ENCODE measurements around the gene TXNRD1.

DNA sequence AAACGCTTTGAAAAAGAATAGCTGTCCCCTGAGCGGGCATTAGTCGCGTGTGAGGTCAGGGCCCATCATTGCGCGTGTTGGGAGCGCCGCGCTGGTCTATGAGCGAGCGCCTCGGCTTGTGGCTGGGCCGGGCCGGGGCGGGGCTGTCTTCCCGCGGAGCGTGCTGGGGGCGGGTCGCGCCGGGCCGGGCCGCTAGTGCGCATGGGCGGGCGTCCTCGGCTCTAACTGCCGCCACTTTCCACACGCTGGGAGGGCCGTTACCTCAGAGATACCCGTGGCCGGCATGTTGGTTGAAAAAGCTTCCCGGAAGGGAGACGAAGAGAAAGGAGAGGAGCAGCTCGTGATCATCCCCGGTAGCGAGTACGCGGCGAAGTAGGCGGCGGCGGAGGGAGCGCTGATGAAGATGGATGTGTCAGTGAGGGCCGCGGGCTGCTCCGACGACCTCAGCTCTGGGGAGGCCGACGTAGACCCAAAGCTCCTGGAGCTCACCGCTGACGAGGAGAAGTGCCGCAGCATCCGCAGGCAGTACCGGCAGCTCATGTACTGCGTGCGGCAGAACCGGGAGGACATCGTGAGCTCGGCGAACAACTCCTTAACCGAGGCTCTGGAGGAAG is 88.1 kb downstream of the TXNRD1 start, which contains the start of gene EID3:
- TF ChIP-seq, protein P1, sequence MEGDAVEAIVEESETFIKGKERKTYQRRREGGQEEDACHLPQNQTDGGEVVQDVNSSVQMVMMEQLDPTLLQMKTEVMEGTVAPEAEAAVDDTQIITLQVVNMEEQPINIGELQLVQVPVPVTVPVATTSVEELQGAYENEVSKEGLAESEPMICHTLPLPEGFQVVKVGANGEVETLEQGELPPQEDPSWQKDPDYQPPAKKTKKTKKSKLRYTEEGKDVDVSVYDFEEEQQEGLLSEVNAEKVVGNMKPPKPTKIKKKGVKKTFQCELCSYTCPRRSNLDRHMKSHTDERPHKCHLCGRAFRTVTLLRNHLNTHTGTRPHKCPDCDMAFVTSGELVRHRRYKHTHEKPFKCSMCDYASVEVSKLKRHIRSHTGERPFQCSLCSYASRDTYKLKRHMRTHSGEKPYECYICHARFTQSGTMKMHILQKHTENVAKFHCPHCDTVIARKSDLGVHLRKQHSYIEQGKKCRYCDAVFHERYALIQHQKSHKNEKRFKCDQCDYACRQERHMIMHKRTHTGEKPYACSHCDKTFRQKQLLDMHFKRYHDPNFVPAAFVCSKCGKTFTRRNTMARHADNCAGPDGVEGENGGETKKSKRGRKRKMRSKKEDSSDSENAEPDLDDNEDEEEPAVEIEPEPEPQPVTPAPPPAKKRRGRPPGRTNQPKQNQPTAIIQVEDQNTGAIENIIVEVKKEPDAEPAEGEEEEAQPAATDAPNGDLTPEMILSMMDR (IDR thresholded peaks at IDR 0.05) = no peak
- TF ChIP-seq ZFX (IDR thresholded peaks at IDR 0.05; ENCODE audit: borderline replicate concordance) = no peak
